Tibial artery (tissue), 4 donors: ENCODE measurements around the gene MAST4.

Experiments
- DNase-seq, 2 donors: peaks; one replicate each; pipeline ENCODE4 v3.0.0-alpha.2; 2019
- H3K27ac ChIP-seq, 2 donors: fragments of 200-600 bp; sonication (generic) in 1 of 2; 1 replicate in 1 of 2; 2 replicates in 1 of 2; pipeline ENCODE4 v1.5.1; 2018 to 2019; ENCODE audit warnings: mild to moderate bottlenecking in 1 of 2
- H3K27me3 ChIP-seq, 2 donors: fragments of 200-600 bp; sonication (generic) in 1 of 2; one replicate each; pipeline versions ENCODE4 v1.5.1 to v1.6.0; 2016 to 2019
- H3K36me3 ChIP-seq, 3 donors: fragments of 200-600 bp; sonication (generic) in 2 of 3; one replicate each; pipeline ENCODE4 v1.5.1; 2016 to 2019; ENCODE audit warnings: mild to moderate bottlenecking in 2 of 3
- H3K4me1 ChIP-seq, 4 donors: fragments of 200-600 bp; sonication (generic) in 2 of 4; 1 replicate in 3 of 4; 2 replicates in 1 of 4; pipeline ENCODE4 v1.5.1; 2016 to 2019
- H3K4me3 ChIP-seq, 2 donors: fragments of 200-600 bp; sonication (generic) in 1 of 2; 1 replicate in 1 of 2; 2 replicates in 1 of 2; pipeline ENCODE4 v1.5.1; 2018 to 2019; ENCODE audit warnings: mild to moderate bottlenecking in 2 of 2
- H3K9me3 ChIP-seq, 3 donors: fragments of 200-600 bp; sonication (generic) in 1 of 3; one replicate each; pipeline ENCODE4 v1.5.1; 2016 to 2019
- CTCF ChIP-seq, 2 experiments: fragments of 200-600 bp in 1 of 2; fragments of 450-650 bp in 1 of 2; IDR thresholded peaks; one replicate each; pipeline ENCODE4 v1.5.1; 2017 to 2019; ENCODE audit warnings: antibody characterized with exemption in 2 of 2, mild to moderate bottlenecking in 1 of 2, moderate library complexity in 1 of 2
- intact Hi-C: fragments of 100-400 bp; cut with DNase I; formaldehyde crosslinking; loops from one replicate; pipeline ENCODE4 v1.15.0; 2023; ENCODE audit warnings: low total_unique reads

The MAST4 gene

DNA sequence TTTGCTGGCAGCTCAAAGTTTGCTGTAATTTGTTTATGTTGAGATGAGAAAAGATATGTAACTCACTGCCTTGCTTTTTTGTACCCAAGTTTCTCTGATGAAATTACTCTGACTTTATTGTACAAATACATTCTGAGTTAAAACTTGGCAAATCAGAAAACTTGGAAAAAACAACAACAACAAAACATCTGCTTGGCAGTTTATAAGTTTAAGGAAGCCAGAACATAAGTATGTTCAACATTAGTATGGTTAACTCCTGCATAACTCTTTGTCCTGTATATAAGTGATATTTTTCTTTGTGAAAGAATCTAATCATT, 233.1 kb downstream of the MAST4 start:
- DNase-seq = no peak
- Histone ChIP-seq H3K9me3 (no peaks in the 10 kb centered on the region), H3K27ac (no peak overlapping the region), H3K36me3 (no peaks in the 10 kb centered on the region), H3K27me3 (peaks cover 0 to 6% of the 10 kb centered on the region in 2 donors), H3K4me3 (peak overlapping the region; percentile 37 to 52), H3K4me1 (peaks cover 0 to 17% (median 8%) of the 10 kb centered on the region in 4 donors)
- no peak for TF ChIP-seq CTCF (IDR thresholded peaks at IDR 0.05)
- intact Hi-C loops = no loop called here

GRCh38 chr5:66829826-66830225, 233.6 kb downstream of the MAST4 start:
- no peak for DNase-seq
- intact Hi-C loops = no loop called here
- no peak for TF ChIP-seq CTCF (IDR thresholded peaks at IDR 0.05)
- Histone ChIP-seq H3K4me1 (peaks cover 0 to 17% (median 8%) of the 10 kb centered on the region in 4 donors), H3K27me3 (peaks cover 0 to 6% of the 10 kb centered on the region in 2 donors), H3K27ac (no peak overlapping the region), H3K36me3 (no peaks in the 10 kb centered on the region), H3K4me3 (no peak overlapping the region), H3K9me3 (no peaks in the 10 kb centered on the region)

DNA sequence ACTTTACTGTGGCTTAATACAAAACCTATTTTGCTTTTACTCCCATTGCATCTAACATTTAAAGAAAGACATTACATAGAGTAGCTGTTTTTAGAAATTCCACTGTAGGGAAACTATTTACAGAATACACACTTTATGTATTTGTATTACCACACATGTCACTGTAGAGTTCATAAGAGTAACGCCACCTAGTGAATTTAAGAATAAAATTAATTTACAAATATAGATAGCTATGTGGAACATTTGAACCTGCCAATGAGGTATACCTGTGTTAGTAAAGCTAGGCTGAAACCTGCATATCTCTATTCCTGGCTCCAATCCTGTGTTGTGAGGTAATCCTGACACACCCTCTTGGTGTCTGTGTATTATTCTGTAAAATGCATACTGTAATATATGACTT, 234.4 kb downstream of the MAST4 start:
- Histone ChIP-seq H3K4me1 (peaks cover 0 to 17% (median 8%) of the 10 kb centered on the region in 4 donors), H3K9me3 (no peaks in the 10 kb centered on the region), H3K27ac (no peak overlapping the region), H3K27me3 (peaks cover 0 to 6% of the 10 kb centered on the region in 2 donors), H3K4me3 (no peak overlapping the region), H3K36me3 (no peaks in the 10 kb centered on the region)
- TF ChIP-seq CTCF (IDR thresholded peaks at IDR 0.05) = no peak
- intact Hi-C loops = no loop called here
- DNase-seq = no peak

DNA sequence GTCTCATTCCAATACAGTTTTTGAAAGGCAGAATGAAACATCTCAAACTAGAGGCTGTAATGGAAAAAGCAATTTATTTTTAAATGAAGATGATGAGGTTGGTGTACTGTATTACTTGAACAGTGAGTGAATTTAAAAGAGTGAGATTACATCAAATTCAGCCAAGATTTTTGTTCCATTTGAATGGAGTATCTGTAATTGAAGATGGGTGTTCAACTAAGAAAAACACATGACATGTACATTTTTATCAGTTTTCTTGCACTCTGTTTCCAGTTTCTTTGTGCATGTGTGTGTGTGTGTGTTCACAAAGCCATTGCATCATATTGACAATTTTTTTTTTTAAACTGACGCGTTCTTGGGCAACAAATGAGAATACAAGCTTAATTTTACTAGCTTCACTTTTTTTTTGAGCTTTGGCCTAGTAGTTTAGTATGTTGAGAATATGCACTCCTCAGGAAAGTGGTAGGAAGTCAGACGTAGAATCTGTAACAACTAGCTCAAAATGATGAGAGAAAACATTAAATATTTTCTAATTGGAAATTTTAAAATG, 243.5 kb downstream of the MAST4 start:
- H3K27ac ChIP-seq = no peak overlapping the region
- intact Hi-C loops = no loop called here
- TF ChIP-seq CTCF (IDR thresholded peaks at IDR 0.05) = no peak
- no peaks in the 10 kb centered on the region for H3K27me3 ChIP-seq
- no peak for DNase-seq
- no peak overlapping the region for H3K4me3 ChIP-seq
- no peaks in the 10 kb centered on the region for H3K4me1 ChIP-seq
- no peaks in the 10 kb centered on the region for H3K36me3 ChIP-seq
- H3K9me3 ChIP-seq = no peaks in the 10 kb centered on the region

GRCh38 chr5:66840511-66841013, 244.4 kb downstream of the MAST4 start:
- no peak overlapping the region for H3K27ac ChIP-seq
- TF ChIP-seq CTCF (IDR thresholded peaks at IDR 0.05) = no peak
- no peaks in the 10 kb centered on the region for H3K36me3 ChIP-seq
- no peak for DNase-seq
- intact Hi-C loops = no loop called here
- H3K4me3 ChIP-seq = no peak overlapping the region
- H3K27me3 ChIP-seq = no peaks in the 10 kb centered on the region
- no peaks in the 10 kb centered on the region for H3K4me1 ChIP-seq
- no peaks in the 10 kb centered on the region for H3K9me3 ChIP-seq

GRCh38 chr5:66841264-66841663, 245.1 kb downstream of the MAST4 start:
- intact Hi-C loops = no loop called here
- no peak for TF ChIP-seq CTCF (IDR thresholded peaks at IDR 0.05)
- Histone ChIP-seq H3K9me3 (no peaks in the 10 kb centered on the region), H3K4me1 (no peaks in the 10 kb centered on the region), H3K27me3 (no peaks in the 10 kb centered on the region), H3K27ac (no peak overlapping the region), H3K36me3 (no peaks in the 10 kb centered on the region), H3K4me3 (no peak overlapping the region)
- no peak for DNase-seq
